Measurements from ENCODE around the gene OPN1MW2.
"Not testable (repeated sequence)": the region's sequence is repeated elsewhere in the genome, so short reads cannot be mapped to it uniquely, and the experiment has no call there.

The OPN1MW2 gene

DNA sequence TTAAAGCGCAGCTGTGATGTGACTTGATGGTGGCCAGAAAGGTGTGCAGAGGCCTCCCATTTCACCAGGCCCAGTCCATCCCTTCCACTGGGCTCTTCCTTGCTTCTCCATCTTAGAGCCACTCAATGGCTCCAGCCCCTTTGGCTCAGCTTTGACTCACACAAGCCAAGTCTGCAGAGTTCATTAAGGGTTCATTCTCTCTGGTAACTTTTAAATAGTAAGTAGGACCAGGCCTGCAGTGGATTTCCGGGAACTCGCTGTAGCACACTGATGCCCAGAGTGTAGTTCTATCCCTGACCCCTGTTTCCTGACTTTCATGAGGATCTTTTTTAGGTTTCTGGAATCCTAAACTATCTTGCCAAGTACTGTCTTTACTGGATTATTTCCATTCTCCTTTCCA lies 49.7 kb downstream of the OPN1MW2 start:
- DNase-seq (ENCODE audit: low read depth in 2 of 2), result not testable (repeated sequence)
